TTC549 (cell line): Measurements from ENCODE around the gene SZT2.
"Not testable (repeated sequence)": the region's sequence is repeated elsewhere in the genome, so short reads cannot be mapped to it uniquely, and the experiment has no call there.

Experiments
- FAIRE-seq: peaks from 2 replicates; lab custom pipeline; 2012; peaks lifted over from hg19 to GRCh38; lab: Jason Lieb, UNC

Gene SZT2

GRCh38 chr1:43388613-43389012 lies 1.1 kb upstream of the SZT2 start:
- no peak for FAIRE-seq

DNA sequence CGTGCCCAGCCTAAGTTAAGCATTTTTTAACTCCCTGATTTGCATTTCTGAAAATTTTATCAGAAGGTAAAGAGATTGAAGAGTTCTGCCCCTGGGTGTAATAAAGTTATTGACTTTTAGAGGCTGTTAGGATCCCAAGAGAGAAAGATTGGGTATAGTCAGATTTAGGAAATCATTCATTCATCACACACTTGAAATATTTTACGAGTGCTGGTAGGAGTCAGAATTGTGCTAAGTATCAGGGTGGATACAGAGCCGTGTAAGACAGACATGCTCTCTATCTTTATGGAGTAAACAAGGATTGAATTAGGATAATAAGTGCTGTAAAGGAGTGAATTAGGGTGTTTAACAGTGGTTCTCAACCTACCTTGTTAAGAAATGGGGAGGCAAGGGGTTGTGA lies 3.0 kb downstream of the SZT2 start:
- no peak for FAIRE-seq

DNA sequence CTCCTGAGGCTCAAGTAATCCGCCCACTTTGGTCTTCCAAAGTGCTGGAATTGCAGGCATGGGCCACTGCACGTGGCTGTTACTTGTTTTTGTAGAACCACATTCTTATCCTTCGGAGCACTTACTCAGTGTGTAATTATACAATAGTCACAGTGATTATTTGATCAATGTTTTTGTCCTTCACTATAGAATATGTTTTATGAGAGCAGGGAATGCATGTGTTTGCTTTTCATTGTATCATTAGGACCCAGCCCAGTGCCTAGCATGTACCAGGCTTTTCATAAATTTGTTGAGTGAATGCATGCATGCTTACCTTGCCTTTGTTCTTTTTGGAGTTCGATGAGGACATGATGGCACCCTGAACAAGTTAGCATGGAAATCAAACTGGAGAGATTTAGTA lies 5.8 kb downstream of the SZT2 start:
- FAIRE-seq = no peak

- no peak for FAIRE-seq
Observed at GRCh38 chr1:43396059-43396458, 6.4 kb downstream of the SZT2 start.

DNA sequence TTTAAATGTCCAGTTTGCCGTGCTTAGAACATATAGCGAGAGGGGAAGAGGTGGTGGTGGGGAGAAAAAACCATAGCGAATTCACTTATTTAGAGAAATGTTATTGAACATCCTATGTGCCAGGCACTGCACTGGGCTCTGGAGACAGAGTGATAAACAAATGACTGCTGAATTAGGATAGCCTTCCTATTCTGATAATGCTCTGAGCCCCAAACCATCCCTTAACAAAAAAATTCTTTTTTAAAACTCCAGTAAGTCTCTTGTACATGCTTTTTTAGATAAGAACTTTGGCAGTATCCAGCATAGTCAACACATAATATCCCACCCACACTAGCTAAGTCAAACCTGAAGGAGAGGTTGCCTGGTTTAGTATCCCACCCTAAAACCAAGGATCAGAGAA lies 8.5 kb downstream of the SZT2 start:
- FAIRE-seq = no peak

- not testable (repeated sequence) for FAIRE-seq
Observed at GRCh38 chr1:43400441-43400840, 10.7 kb downstream of the SZT2 start.

GRCh38 chr1:43402089-43402865 lies 12.6 kb downstream of the SZT2 start:
- no peak for FAIRE-seq

- FAIRE-seq = no peak
Observed at GRCh38 chr1:43404353-43404752, 14.7 kb downstream of the SZT2 start.

- FAIRE-seq = no peak
Observed at GRCh38 chr1:43405219-43405875, 15.6 kb downstream of the SZT2 start.

- FAIRE-seq = no peak
Observed at GRCh38 chr1:43405876-43406234, 16.2 kb downstream of the SZT2 start.

- FAIRE-seq = no peak
Observed at GRCh38 chr1:43410571-43410970, 20.9 kb downstream of the SZT2 start.

GRCh38 chr1:43413426-43413825 lies 23.7 kb downstream of the SZT2 start:
- not testable (repeated sequence) for FAIRE-seq

GRCh38 chr1:43414634-43415223 lies 25.0 kb downstream of the SZT2 start:
- no peak for FAIRE-seq

DNA sequence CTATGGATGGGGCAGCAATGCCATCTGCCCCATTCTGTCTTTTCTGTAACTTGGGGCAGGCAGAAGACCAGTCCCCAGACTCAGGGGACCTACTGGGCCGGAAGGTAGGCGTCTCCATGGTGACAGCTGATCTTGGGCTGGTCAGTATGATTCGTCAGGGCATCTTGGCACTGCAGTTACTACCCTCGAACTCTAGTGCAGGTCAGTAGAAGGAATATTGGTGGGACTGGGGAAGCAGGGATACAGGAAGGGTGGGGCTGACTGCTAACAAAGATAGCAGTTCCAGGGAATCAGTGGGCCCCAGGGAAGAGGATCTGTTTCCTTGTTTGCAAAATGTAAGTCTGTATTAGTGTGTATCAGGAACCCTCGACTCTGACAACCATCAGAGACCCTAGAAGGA lies 26.2 kb downstream of the SZT2 start:
- no peak for FAIRE-seq

GRCh38 chr1:43418858-43419257 lies 29.2 kb downstream of the SZT2 start:
- no peak for FAIRE-seq

- FAIRE-seq = no peak
Observed at GRCh38 chr1:43419627-43420425, 30.1 kb downstream of the SZT2 start.

GRCh38 chr1:43420874-43421273 lies 31.2 kb downstream of the SZT2 start:
- no peak for FAIRE-seq

GRCh38 chr1:43421396-43421795 lies 31.7 kb downstream of the SZT2 start:
- FAIRE-seq = no peak

DNA sequence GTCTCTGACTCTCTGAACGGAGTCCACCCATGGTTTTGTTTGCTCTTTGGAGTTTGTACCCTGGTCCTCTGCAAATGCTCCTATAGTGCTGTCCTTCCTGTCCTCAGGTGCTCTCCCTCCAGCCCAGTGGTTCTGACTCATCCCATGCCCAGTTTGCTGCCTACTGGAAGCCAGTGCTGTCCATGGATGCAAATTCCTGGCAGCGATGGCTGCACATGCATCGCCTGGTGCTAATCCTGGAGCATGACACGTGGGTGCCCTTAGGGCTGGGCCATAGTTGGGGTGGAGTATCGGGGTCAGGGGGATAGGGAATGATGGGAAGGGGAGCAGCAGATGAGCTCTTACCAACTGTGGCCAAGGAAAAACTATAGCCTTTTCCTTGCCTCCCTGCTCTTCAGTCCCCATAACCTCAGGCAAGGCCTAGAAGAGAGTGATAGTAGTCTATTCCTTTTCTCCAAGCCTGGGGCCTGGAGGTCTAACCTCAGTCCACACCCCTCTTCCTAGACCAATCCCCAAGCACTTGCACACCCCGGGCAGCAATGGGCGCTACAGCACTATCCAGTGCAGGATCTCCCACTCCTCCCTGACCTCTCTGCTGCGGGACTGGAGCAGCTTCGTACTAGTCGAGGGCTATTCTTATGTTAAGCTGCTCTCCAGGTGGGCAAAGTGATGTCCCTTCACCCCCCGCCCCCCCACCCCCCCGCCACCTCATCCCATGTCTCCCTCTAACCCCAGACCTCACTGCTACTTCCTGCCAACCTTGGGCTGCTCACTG lies 32.5 kb downstream of the SZT2 start:
- no peak for FAIRE-seq

DNA sequence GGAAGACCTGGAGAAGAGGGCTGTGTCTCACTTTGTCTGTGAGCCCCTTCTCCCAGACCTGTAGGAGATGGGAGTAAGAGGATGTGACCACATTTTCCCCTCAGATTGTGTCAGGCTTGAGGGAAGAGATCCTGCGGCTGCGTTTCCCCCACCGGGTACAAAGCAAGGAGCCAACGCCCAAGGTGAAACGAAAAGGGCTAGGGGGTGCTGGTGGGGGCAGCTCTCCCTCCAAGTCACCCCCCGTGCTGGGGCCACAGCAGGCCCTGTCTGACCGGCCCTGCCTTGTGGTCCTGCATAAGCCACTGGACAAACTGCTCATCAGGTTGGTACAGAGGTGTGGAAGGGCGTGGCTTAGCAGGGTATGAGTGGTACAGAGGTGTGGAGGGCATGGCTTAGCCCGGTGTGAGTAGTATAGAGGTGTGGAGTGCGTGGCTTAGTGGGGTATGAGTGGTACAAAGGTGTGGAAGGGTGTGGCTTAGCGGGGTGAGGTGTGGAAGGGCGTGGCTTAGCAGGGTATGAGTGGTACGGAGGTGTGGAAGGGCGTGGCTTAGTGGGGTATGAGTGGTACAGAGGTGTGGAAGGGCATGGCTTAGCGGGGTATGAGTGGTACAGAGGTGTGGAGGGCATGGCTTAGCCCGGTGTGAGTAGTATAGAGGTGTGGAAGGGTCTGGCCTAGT lies 33.4 kb downstream of the SZT2 start:
- no peak for FAIRE-seq
